Tibial nerve (tissue), 3 donors: ENCODE data around the gene CHD6.

Experiments used
- EP300 ChIP-seq, 2 donors: sonication (generic); formaldehyde crosslinking; IDR thresholded peaks; one replicate each; pipeline ENCODE4 v1.6.1; 2017; ENCODE audit warnings: antibody characterized with exemption in 2 of 2, mild to moderate bottlenecking in 1 of 2
- POLR2A ChIP-seq, 2 donors: fragments of 450-650 bp; IDR thresholded peaks; one replicate each; pipeline ENCODE4 v1.6.1; 2017; ENCODE audit warnings: antibody characterized with exemption in 2 of 2, mild to moderate bottlenecking in 2 of 2, moderate library complexity in 2 of 2

GRCh38 chr20:41358230-41358629 is 259.9 kb downstream of the CHD6 start:
- TF ChIP-seq POLR2A (IDR thresholded peaks at IDR 0.05), result no peak
- TF ChIP-seq EP300 (IDR thresholded peaks at IDR 0.05), result no peak
